ENCODE data around the gene GLTP.
A peak's percentile ranks its signal among the peaks of the same experiment; 100 is the strongest.

Gene GLTP

DNA sequence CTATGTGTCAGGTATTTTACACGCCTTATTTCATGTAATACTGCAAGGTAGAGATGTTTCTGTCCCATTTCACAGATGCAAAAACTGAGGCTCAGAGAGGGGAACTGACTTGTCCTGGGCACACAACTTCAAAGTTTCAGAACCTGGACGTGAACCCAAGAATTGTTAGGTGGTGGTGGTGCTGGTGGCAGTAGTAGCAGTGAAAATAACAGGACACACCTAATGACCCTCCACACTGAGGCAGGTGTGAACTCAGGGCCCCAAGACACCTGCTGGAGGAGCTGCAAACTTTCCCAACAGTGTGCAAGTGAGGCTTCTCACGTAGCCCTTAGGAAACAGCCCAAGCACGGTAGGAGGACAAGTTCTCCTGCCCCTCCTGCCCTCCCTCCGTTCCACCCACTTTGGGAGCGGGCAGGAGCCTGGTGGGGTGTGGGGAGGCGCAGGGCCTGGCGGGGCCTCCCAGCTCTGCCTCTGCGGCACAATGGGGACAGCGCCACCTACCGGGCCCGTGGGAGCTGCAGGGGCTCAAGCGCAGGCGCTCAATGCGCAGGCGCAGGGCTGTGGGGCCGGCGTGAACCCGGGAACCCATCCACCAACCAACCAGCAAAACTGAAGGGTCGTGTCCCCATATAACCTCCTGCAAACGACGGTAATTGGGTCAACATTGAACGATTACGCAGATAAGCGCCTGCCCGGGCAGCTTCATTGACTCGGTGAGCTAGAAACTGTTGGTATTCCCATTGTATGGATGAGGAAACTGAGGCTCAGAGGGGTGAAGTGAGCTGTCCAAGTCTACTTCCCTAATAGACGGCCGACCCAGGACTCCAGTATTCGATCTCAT lies 35.1 kb downstream of the GLTP start:
- H3K4me3 Mint-ChIP-seq = peak overlapping the region; percentile 37 to 60
- ATAC-seq (peak; percentile 96), DNase-seq (peak; percentile 89 to 93)
- peak overlapping the region in 1 of 2 donors; percentile 33 for H3K27ac Mint-ChIP-seq
- H3K4me1 Mint-ChIP-seq = peaks cover 12% of the 10 kb centered on the region
- no peaks in the 10 kb centered on the region for H3K9me3 Mint-ChIP-seq
- H3K27me3 Mint-ChIP-seq = no peaks in the 10 kb centered on the region

DNA sequence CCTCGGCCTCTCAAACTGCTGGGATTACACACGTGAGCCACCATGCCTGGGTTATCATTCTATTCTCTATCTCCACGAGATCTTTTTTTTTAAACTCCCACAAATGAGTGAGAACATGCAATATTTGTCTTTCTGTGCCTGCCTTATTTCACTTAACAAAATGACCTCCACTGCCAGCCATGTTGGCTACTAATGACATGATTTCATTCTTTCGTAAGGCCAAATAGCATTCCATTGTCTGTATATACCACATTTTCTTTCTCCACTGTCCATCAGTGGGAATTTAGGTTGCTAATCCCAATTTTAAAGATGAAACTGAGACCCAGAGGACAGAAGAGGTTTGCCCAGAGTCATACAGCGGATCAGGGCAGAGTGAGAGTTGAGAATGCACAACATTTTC lies 36.2 kb downstream of the GLTP start:
- Mint-ChIP-seq H3K9me3 (no peaks in the 10 kb centered on the region), H3K27me3 (no peaks in the 10 kb centered on the region), H3K4me3 (no peak overlapping the region), H3K27ac (no peak overlapping the region), H3K4me1 (peaks cover 12% of the 10 kb centered on the region)
- no peak for DNase-seq
- no peak for ATAC-seq

DNA sequence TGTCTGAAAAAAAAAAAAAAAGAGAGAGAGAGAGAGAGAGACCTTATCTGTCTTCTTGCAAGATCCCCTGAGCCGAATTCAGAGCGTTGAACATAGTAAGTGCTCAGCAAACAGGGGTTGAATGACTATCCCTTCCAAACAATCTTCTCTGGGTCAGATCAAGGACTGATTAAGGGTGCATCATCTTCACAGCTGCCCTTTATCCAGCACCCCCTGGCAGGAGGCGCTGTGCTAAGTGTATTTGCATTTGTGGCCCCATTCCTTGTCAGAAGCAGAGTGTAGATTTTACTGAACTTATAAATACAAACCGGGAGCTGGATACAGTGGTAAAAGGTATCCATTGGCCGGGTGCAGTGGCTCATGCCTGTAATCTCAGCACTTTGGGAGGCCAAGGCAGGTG lies 38.3 kb downstream of the GLTP start:
- H3K4me1 Mint-ChIP-seq = peaks cover 12% of the 10 kb centered on the region
- DNase-seq (no peak), ATAC-seq (no peak)
- no peaks in the 10 kb centered on the region for H3K9me3 Mint-ChIP-seq
- no peaks in the 10 kb centered on the region for H3K27me3 Mint-ChIP-seq
- no peak overlapping the region for H3K4me3 Mint-ChIP-seq
- no peak overlapping the region for H3K27ac Mint-ChIP-seq

DNA sequence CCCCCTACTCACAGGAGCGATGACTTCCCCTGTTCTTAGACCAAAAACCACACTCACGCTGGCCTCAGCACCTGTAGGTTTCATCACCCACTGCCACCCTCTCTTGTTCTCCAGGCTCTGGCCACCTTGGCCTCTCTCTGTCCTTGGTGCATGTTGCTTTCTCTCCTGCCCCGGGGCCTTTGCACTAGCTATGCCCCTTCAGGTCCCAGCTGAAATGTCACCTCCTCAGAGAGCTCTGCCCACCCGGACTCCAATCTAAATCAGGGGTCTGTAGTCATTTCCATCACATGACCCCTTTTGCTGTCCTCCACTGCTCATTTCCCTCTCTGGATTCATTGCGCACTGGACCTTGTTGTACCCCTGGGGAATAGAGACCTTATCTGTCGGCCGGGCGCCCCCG lies 39.0 kb downstream of the GLTP start:
- peaks cover 12% of the 10 kb centered on the region for H3K4me1 Mint-ChIP-seq
- no peak overlapping the region for H3K4me3 Mint-ChIP-seq
- no peaks in the 10 kb centered on the region for H3K9me3 Mint-ChIP-seq
- H3K27ac Mint-ChIP-seq = peak overlapping the region in 1 of 2 donors; percentile 74
- H3K27me3 Mint-ChIP-seq = no peaks in the 10 kb centered on the region
- ATAC-seq (no peak), DNase-seq (no peak)

DNA sequence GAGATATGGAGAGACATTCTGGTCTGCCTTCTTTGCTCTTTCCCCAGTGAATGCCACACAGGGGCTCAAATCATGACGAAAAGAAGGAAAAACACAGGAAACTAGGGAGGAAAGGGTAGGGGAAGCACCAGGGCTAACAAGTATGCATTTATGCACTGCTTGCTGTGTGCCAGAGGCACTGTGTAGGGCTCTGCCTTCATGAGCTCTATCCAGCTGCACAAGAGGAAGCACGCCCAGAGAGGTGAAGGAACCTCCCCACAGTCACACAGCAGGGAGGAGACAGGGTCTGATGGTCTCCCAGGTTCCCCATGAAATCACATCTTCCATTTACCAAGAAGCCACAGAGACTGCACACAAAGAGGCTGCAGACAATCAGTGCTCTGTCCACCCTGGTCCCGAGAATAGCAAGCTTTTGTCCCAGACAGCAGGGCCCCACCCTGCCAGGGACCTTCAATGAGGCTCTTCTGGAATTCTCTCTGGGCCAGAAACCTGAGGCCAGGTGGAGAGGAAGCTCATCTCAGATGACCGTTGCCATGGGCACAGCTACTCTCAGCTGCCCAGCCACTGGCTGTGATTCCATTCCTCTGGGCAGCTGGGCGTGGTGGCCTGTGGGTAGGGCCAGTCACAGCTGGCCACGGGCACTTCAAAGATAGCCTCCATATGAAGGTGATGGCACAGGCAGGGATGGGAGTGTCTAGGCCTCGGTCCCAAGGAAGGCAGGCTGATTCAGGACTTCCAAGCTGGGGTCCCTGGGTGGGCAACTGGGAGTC lies 39.9 kb downstream of the GLTP start:
- peaks cover 10% of the 10 kb centered on the region for H3K4me1 Mint-ChIP-seq
- ATAC-seq (no peak), DNase-seq (no peak)
- H3K27ac Mint-ChIP-seq = no peak overlapping the region
- peaks cover 6% of the 10 kb centered on the region for H3K27me3 Mint-ChIP-seq
- H3K9me3 Mint-ChIP-seq = no peaks in the 10 kb centered on the region
- no peak overlapping the region for H3K4me3 Mint-ChIP-seq

DNA sequence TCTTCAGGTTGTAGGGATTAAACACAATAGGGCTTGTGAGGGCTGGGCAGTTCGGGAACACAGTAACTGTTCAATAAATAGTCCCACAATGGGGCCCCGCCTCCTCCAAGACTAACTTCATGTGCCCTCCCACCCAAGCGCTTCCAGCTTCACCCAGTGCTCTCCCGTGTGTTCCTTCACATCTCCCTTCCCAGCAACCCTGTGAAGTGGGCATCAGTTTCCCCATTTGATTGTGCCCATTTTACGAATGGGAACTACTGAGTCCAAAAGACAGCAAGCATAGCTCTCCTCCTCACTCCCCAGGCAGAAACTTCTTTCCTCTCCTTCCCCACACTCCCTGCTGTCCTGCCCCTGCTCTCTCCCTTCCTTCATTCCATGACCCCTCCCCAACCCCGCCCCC lies 40.9 kb downstream of the GLTP start:
- H3K4me1 Mint-ChIP-seq = no peaks in the 10 kb centered on the region

DNA sequence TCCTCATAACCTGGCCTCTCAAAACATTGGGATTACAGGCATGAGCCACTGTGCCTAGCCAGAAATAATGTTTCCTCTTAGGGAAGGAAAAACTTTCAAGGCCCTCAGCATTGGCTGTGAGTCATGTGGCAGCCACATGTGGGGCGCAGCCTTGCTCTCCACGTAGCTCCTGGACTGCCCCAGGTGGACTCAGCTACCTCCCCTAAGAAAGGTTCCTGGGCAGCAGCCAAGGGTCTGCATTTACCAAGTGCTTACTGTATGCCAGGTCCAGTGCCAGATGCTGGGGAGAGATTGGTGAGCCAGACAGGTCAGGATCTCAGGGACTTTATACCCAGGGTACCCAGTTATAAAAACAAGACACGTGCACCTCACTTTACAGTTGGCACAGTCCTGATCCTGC lies 43.4 kb downstream of the GLTP start:
- Mint-ChIP-seq H3K27me3 (peaks cover 40% of the 10 kb centered on the region), H3K9me3 (no peaks in the 10 kb centered on the region), H3K27ac (no peak overlapping the region), H3K4me1 (no peaks in the 10 kb centered on the region), H3K4me3 (no peak overlapping the region)
- DNase-seq = no peak
- no peak for ATAC-seq

More for the DNA sequence above, 40.9 kb downstream of the GLTP start:
- DNase-seq (no peak), ATAC-seq (no peak)
- H3K27me3 Mint-ChIP-seq = peaks cover 16% of the 10 kb centered on the region
- no peak overlapping the region for H3K4me3 Mint-ChIP-seq
- no peaks in the 10 kb centered on the region for H3K9me3 Mint-ChIP-seq
- peak overlapping the region in 1 of 2 donors; percentile 42 for H3K27ac Mint-ChIP-seq

DNA sequence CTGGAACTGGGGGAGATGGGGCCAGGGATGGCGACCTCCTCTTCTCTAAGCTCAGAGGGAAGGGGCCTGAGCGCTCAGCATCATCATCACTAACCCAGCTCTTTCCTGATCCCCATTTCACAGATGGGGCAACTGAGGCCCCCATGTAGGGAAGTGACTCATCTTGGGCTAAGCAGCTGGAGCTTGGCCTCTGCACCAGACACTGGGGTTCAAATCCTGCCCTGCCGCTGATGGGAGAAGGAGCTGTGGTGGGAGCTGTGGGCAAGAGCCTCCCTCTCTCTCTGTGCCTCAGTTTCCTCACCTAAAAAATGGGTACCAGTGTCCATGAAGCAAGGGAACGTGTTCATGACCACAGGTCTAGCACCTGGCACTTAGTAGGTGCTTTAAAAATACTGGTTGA lies 44.5 kb downstream of the GLTP start:
- H3K4me1 Mint-ChIP-seq = no peaks in the 10 kb centered on the region

DNA sequence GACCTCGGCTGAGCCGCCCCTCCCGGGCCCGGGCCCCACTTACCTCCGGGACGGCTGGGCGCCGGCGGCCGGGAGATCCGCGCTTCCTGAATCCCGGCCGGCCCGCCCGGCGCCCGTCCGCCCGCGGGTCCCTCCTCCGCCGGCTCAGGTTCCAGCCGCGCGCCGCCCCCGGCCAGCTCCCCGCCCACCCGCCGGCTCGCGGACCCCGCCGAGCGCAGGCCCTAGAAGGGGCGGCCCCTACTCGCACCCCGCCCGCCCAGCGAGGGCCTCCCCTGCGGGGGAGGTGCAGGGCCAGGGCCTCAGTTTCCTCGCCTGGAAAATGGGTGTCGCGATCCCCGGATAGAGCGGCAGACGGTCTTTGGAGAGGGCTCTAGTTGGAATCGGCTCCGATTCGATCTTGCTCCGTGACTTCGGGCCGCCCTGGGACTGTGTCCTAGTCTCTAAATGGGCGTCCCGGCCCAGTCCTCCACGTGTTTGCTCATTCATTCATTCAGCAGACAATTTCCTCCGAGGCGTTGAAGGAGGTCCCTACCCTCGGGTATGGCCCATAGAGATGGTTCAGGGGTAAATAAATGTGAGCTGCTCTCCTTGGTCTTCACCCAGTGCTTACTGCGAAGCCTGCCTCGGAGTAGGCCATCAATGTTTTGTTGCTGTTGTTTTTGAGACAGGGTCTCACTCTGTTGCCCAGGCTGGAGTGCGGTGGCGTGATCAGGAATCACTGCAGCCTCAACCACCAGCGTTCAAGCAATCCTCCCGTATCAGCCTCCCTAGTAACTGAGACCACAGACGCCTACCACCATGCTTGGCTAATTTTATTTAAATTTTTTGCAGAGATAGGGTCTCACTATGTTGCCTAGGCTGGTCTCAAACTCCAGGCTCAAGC lies 46.8 kb downstream of the GLTP start, which contains the start of gene TRPV4:
Gene TRPV4 (minus strand): TSS at position 92 of the 883 bp plus-strand sequence. CDS start 18,602 bp downstream, outside the sequence.
- peaks cover 55% of the 10 kb centered on the region for H3K27me3 Mint-ChIP-seq
- no peak for DNase-seq
- H3K27ac Mint-ChIP-seq = no peak within 1 kb of the TSS
- ATAC-seq = no peak
- peak within 1 kb of the TSS in 1 of 2 donors; percentile 61 for H3K4me3 Mint-ChIP-seq
- H3K9me3 Mint-ChIP-seq = no peaks in the 10 kb centered on the region
- no peaks in the 10 kb centered on the region for H3K4me1 Mint-ChIP-seq

More for the DNA sequence above, 44.5 kb downstream of the GLTP start:
- H3K27ac Mint-ChIP-seq = no peak overlapping the region
- DNase-seq (no peak), ATAC-seq (no peak)
- H3K27me3 Mint-ChIP-seq = peaks cover 51% of the 10 kb centered on the region
- no peak overlapping the region for H3K4me3 Mint-ChIP-seq
- H3K9me3 Mint-ChIP-seq = no peaks in the 10 kb centered on the region

DNA sequence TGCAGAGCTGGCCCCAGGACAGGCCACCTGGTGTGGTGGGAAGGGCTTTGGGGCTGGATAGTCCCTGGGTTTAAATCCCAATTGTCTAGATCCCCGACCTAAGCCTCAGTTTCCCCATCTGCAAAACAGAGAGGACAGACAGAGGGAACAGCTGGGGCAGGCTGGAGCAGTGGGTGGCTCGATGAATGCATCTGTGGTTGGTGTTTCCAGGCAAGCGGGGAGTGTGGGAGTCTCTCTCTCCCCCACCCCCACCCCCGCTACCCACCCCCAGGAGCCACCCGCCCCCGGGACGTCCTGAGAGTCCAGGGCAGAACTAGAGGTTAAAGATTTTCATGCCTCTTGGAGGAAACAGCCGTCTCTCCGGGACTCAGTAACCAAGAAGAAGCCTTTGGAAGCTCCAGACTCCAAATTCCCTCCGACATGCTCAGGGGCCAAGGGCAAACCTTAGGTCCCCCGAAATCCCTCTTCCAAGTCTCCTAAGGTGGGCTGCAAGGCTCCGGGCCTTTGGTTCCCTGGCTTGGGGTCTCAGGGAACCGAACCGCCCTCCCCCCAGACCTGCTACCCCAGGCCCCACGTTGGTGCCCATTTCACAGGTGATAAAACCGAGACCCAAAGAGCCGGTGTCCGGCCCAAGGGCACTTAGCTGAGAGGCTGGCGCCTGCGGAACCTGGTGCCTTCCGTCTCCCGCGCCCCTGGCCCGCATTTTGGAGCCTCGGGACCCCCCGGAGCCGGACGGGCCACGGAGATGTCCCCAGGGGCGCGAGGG lies 47.6 kb downstream of the GLTP start:
- peaks cover 55% of the 10 kb centered on the region for H3K27me3 Mint-ChIP-seq
- H3K4me1 Mint-ChIP-seq = no peaks in the 10 kb centered on the region
- ATAC-seq (no peak), DNase-seq (no peak)
- no peaks in the 10 kb centered on the region for H3K9me3 Mint-ChIP-seq
- no peak overlapping the region for H3K4me3 Mint-ChIP-seq
- no peak overlapping the region for H3K27ac Mint-ChIP-seq

DNA sequence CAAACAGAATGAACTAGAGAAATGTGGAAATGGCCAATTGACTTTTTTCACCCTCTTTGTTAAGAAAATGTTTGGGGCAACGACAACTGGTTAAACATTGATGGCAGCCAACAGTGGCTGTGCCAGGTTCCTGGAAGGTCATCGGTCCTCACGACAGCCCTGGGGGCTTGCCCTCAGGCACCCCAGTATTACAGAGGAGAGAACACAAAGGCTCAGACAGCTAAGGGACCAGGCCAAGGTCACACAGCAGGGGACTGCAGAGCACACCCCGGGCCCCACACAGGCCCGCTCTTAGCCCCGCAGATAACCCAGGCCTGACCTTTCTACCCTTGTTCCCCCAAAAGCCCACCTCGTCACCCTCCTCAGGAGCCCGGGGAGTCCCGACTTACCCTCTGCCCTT lies 48.4 kb downstream of the GLTP start:
- Mint-ChIP-seq H3K9me3 (no peaks in the 10 kb centered on the region), H3K27me3 (peaks cover 55% of the 10 kb centered on the region), H3K4me1 (no peaks in the 10 kb centered on the region), H3K27ac (no peak overlapping the region), H3K4me3 (no peak overlapping the region)
- ATAC-seq (no peak), DNase-seq (no peak)

DNA sequence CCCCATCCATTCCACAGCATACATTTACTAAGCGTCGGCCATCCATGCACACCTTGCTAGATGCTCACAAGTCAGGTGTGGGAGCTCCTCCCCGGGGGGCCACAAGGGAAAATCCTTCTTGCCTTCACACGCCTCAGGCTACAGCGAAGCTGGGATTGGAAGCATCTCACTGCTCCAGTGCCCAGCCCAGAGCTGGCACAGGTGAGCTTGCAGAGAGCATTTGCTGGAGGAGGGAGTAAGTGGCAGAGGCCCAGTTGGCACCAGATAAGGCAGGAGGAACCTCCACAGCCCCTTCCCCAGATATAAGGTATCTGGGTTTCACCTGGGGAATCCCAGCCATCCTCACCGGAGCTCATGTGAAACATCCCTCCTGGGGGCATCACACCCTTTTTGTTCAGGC lies 49.0 kb downstream of the GLTP start:
- no peak for DNase-seq
- no peak for ATAC-seq
- peaks cover 55% of the 10 kb centered on the region for H3K27me3 Mint-ChIP-seq
- no peaks in the 10 kb centered on the region for H3K9me3 Mint-ChIP-seq
- H3K4me1 Mint-ChIP-seq = no peaks in the 10 kb centered on the region
- no peak overlapping the region for H3K27ac Mint-ChIP-seq
- H3K4me3 Mint-ChIP-seq = no peak overlapping the region

DNA sequence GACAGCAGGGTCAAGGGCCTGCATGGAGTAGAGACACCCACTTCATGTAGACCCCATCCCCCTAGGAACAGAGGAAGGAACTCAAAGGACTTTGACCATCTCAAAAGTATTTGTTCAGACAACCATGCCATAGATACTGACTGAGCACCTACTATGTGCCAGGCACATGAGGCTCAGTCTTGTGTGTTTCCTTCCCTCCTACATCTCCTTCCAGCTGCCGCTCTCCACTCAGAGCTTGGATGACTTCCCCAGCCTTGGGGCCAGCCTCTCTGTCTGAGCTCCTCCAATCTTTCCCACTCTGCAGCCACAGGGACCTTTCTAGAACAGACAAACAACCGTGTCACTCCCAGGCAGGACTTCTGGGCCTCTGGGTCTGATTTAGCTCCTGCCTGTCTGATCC lies 49.6 kb downstream of the GLTP start:
- H3K27me3 Mint-ChIP-seq = peaks cover 51% of the 10 kb centered on the region
- no peaks in the 10 kb centered on the region for H3K4me1 Mint-ChIP-seq

DNA sequence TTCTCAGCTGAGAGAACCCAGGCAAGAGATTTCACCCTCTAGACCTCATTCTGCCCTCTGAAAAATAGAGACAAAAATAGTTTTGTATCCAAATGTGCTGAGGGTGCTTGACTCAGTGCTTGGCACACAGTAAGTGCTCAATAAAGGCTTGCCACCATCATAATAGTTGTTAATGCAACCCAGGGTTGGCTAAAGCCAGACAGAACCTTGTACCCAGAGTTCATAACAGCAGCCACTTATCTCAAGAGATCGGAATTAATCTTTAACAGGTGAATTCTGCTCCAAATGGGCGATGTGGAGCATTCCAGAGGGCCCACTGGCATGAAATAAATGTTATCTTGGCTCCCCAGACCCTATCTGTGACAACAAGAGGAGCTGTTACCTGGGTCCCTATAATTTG lies 50.1 kb downstream of the GLTP start:
- H3K4me3 Mint-ChIP-seq = no peak overlapping the region
- H3K9me3 Mint-ChIP-seq = no peaks in the 10 kb centered on the region
- no peak overlapping the region for H3K27ac Mint-ChIP-seq
- H3K27me3 Mint-ChIP-seq = peaks cover 47% of the 10 kb centered on the region
- H3K4me1 Mint-ChIP-seq = no peaks in the 10 kb centered on the region
- DNase-seq (no peak), ATAC-seq (no peak)

More for the DNA sequence above, 49.6 kb downstream of the GLTP start:
- no peak for ATAC-seq
- no peak overlapping the region for H3K4me3 Mint-ChIP-seq
- no peak for DNase-seq
- no peak overlapping the region for H3K27ac Mint-ChIP-seq
- H3K9me3 Mint-ChIP-seq = no peaks in the 10 kb centered on the region

DNA sequence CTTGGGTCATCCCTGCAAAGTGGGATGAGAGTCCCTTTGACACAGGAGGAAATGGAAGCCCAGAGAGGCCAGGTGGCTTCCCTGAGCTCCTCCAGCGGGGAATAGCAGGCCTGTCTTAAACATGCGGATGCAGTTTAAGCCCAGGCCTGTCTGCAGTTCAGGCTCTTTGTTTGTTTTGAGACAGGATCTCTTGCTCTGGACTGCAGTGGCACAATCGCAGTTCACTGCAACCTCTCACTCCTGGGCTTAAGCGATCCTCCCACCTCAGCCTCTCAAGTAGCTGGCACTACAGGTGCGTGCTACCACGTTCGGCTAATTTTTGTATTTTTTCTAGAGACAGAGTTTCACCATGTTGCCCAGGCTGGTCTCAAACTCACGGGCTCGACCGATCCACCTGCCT lies 50.7 kb downstream of the GLTP start:
- H3K9me3 Mint-ChIP-seq = no peaks in the 10 kb centered on the region
- no peaks in the 10 kb centered on the region for H3K4me1 Mint-ChIP-seq
- H3K27ac Mint-ChIP-seq = no peak overlapping the region
- H3K27me3 Mint-ChIP-seq = peaks cover 41% of the 10 kb centered on the region
- DNase-seq = no peak
- ATAC-seq = no peak
- H3K4me3 Mint-ChIP-seq = no peak overlapping the region

Measured in stimulated activated naive CD8-positive, alpha-beta T cell treated with anti-CD3 and anti-CD28 coated beads, Interleukin-15, amount 100 ng/mL, for 72 hours (primary cell).